HepG2 (cell line): ENCODE results near the gene PRPSAP1. TPM values are rescaled to one million over a fixed set of nuclear protein-coding genes. Genes with fewer than 3 reads are reported as not detected.

ENCODE experiments used
- CSRNP2 ChIP-seq: sonication (generic); formaldehyde crosslinking; conservative IDR thresholded peaks from 2 replicates; pipeline ENCODE4 v1.8.0; 2022; ENCODE audit warnings: low read depth, missing genetic modification reagents
- ETV5 ChIP-seq: IDR thresholded peaks from 2 replicates; pipeline ENCODE4 v1.6.1; 2018; ENCODE audit warnings: missing biosample characterization, missing genetic modification reagents, inconsistent platforms, borderline replicate concordance
- GATAD1 ChIP-seq: IDR thresholded peaks from 2 replicates; pipeline ENCODE4 v1.6.1; 2016; ENCODE audit warnings: missing genetic modification reagents, missing compliant biosample characterization
- HMGA1 ChIP-seq: sonication (generic); formaldehyde crosslinking; conservative IDR thresholded peaks from 2 replicates; pipeline ENCODE4 v1.4.0; 2020; ENCODE audit warnings: missing genetic modification reagents
- HNF4A ChIP-seq: sonication (generic); formaldehyde crosslinking; IDR thresholded peaks from 2 replicates; pipeline ENCODE4 v1.4.0; 2020; ENCODE audit warnings: missing genetic modification reagents
- MTA1 ChIP-seq: sonication (generic); formaldehyde crosslinking; IDR thresholded peaks from 2 replicates; pipeline ENCODE4 v1.4.0; 2020; ENCODE audit warnings: missing genetic modification reagents, mild to moderate bottlenecking, borderline replicate concordance
- MYNN ChIP-seq: sonication (generic); formaldehyde crosslinking; IDR thresholded peaks from 2 replicates; pipeline ENCODE4 v1.4.0; 2020; ENCODE audit warnings: mild to moderate bottlenecking, low read depth, missing genetic modification reagents
- PAWR ChIP-seq: sonication (generic); formaldehyde crosslinking; IDR thresholded peaks from 2 replicates; pipeline ENCODE4 v1.4.0; 2020; ENCODE audit warnings: missing genetic modification reagents, mild to moderate bottlenecking, borderline replicate concordance
- PRDM15 ChIP-seq: sonication (generic); formaldehyde crosslinking; IDR thresholded peaks from 2 replicates; pipeline ENCODE4 v1.4.0; 2020; ENCODE audit warnings: missing genetic modification reagents
- YY1 ChIP-seq: IDR thresholded peaks from 2 replicates; pipeline ENCODE4 v1.6.1; 2011; ENCODE audit warnings: low read length, low read depth, moderate library complexity, mild to moderate bottlenecking; ENCODE audit not compliant: insufficient read depth, insufficient replicate concordance
- ZNF180 ChIP-seq: sonication (generic); formaldehyde crosslinking; IDR thresholded peaks from 2 replicates; pipeline ENCODE4 v1.4.0; 2020; ENCODE audit warnings: low read depth, missing genetic modification reagents, borderline replicate concordance
- ZNF337 ChIP-seq: sonication (generic); formaldehyde crosslinking; IDR thresholded peaks from 2 replicates; pipeline ENCODE4 v1.5.1; 2020; ENCODE audit warnings: missing genetic modification reagents, low read depth, mild to moderate bottlenecking, borderline replicate concordance
- ZNF503 ChIP-seq: sonication (generic); formaldehyde crosslinking; IDR thresholded peaks from 2 replicates; pipeline ENCODE4 v1.4.0; 2020; ENCODE audit warnings: missing genetic modification reagents
- ZNF598 ChIP-seq: sonication (generic); formaldehyde crosslinking; IDR thresholded peaks from 2 replicates; pipeline ENCODE4 v1.5.1; 2020; ENCODE audit warnings: mild to moderate bottlenecking, missing genetic modification reagents, borderline replicate concordance
- polyA plus RNA-seq, 8 experiments: library from polyadenylated mRNA; depleted of rRNA in 3 of 8; stranded (reverse) in 7 of 8; unstranded in 1 of 8; fragments of >200 nt; fragmentation: Illumina TruSeq in 4 of 8; extraction: Trizol in 4 of 8; gene quantifications; 2 replicates each; pipeline versions ENCODE4 v1.2.1 to v1.2.3, GENCODE V29; 2011 to 2016; ENCODE audit warnings: low read depth in 4 of 8, missing spikeins in 1 of 8, mixed read lengths in 1 of 8; ENCODE audit not compliant: insufficient read depth in 1 of 8
- total RNA-seq, 5 experiments: library from RNA; depleted of rRNA; stranded (reverse); fragments of >200 nt; fragmentation: Illumina TruSeq; extraction: Trizol; gene quantifications; 2 replicates each; pipeline ENCODE4 v1.2.3, GENCODE V29; 2016; ENCODE audit warnings: low read depth in 1 of 5

PRPSAP1 gene
- total and polyA plus RNA-seq, 2 of the 13 experiments (the other 11 are each of a cell fraction or from before 2014, with no cell fraction given) = 91.1 to 314 TPM

GRCh38 chr17:76382803-76383545 is 29.3 kb upstream of the PRPSAP1 start (continued):
- no peak for TF ChIP-seq ZNF180 (CRISPR knock-in tag)
- no peak for TF ChIP-seq CSRNP2 (CRISPR knock-in tag)
- no peak for TF ChIP-seq ZNF337 (CRISPR knock-in tag)
- no peak for TF ChIP-seq HMGA1 (CRISPR knock-in tag)
- TF ChIP-seq ZNF503 (CRISPR knock-in tag) = peak; percentile 70
- TF ChIP-seq HNF4A = peak; percentile 32
- TF ChIP-seq ZNF598 (CRISPR knock-in tag) = no peak
- TF ChIP-seq PAWR (CRISPR knock-in tag) = no peak
- TF ChIP-seq MYNN = no peak
- peak; percentile 26; the same call in 1 of the 2 replicates for TF ChIP-seq GATAD1 (CRISPR knock-in tag)
- peak; percentile 57; the same call in 1 of the 2 replicates for TF ChIP-seq ETV5 (CRISPR knock-in tag)
- TF ChIP-seq MTA1 (CRISPR knock-in tag) = peak; percentile 55; the same call in 1 of the 2 replicates
- peak; percentile 69 for TF ChIP-seq YY1
- TF ChIP-seq PRDM15 (CRISPR knock-in tag) = no peak
